ENCODE data around the gene ADORA1.

Gene ADORA1

GRCh38 chr1:203127666-203128430 lies at the start of gene ADORA1:
Gene ADORA1 (plus strand): TSS chr1:203127726. CDS start chr1:203128842, 1,116 bp downstream.
- no peak for DNase-seq

- DNase-seq: no peak
Measured at GRCh38 chr1:203077956-203078355, 49.6 kb upstream of the ADORA1 start.

- DNase-seq: no peak
Measured at GRCh38 chr1:203078478-203078877, 49.0 kb upstream of the ADORA1 start.

- no peak for DNase-seq
Measured at GRCh38 chr1:203080456-203080855, 47.1 kb upstream of the ADORA1 start.

GRCh38 chr1:203081465-203082230 lies 45.9 kb upstream of the ADORA1 start:
- DNase-seq: no peak

- DNase-seq: no peak
Measured at GRCh38 chr1:203082231-203082505, 45.4 kb upstream of the ADORA1 start.

- DNase-seq: no peak
Measured at GRCh38 chr1:203082571-203083462, 44.7 kb upstream of the ADORA1 start.

GRCh38 chr1:203083463-203083921 lies 44.0 kb upstream of the ADORA1 start:
- DNase-seq: no peak

GRCh38 chr1:203084588-203085527 lies 42.7 kb upstream of the ADORA1 start:
- DNase-seq: no peak

GRCh38 chr1:203085528-203086406 lies 41.8 kb upstream of the ADORA1 start, which contains the start of gene MYOG:
Gene MYOG (minus strand): TSS chr1:203086012. CDS start chr1:203085961, 51 bp downstream.
- no peak for DNase-seq

GRCh38 chr1:203086992-203087763 lies 40.3 kb upstream of the ADORA1 start:
- DNase-seq: no peak

GRCh38 chr1:203088441-203088840 lies 39.1 kb upstream of the ADORA1 start:
- no peak for DNase-seq

- DNase-seq: no peak
Measured at GRCh38 chr1:203089001-203089650, 38.4 kb upstream of the ADORA1 start.

GRCh38 chr1:203089651-203090045 lies 37.9 kb upstream of the ADORA1 start:
- DNase-seq: no peak

- DNase-seq: no peak
Measured at GRCh38 chr1:203090421-203091198, 36.9 kb upstream of the ADORA1 start.

GRCh38 chr1:203091199-203091477 lies 36.4 kb upstream of the ADORA1 start:
- no peak for DNase-seq

- DNase-seq: no peak
Measured at GRCh38 chr1:203091761-203092330, 35.7 kb upstream of the ADORA1 start.

- DNase-seq: no peak
Measured at GRCh38 chr1:203093754-203094410, 33.6 kb upstream of the ADORA1 start.
